Measurements from ENCODE around the gene CHST3.

The CHST3 gene

GRCh38 chr10:72061491-72061890 is 97.3 kb downstream of the CHST3 start:
- DNase-seq: no peak

- no peak for DNase-seq
Observed at GRCh38 chr10:72061930-72062329, 97.7 kb downstream of the CHST3 start.

GRCh38 chr10:72062382-72062781 is 98.2 kb downstream of the CHST3 start:
- DNase-seq: no peak

Measured in DMS 273 treated with DMSO at 0.1 percent for 48 hours (cell line).